ENCODE data around the gene TAS2R1. TPM values are rescaled to one million over a fixed set of nuclear protein-coding genes. Genes with fewer than 3 reads are reported as not detected.

The TAS2R1 gene
- total RNA-seq, 1 experiment from 2014 or later: not detected

DNA sequence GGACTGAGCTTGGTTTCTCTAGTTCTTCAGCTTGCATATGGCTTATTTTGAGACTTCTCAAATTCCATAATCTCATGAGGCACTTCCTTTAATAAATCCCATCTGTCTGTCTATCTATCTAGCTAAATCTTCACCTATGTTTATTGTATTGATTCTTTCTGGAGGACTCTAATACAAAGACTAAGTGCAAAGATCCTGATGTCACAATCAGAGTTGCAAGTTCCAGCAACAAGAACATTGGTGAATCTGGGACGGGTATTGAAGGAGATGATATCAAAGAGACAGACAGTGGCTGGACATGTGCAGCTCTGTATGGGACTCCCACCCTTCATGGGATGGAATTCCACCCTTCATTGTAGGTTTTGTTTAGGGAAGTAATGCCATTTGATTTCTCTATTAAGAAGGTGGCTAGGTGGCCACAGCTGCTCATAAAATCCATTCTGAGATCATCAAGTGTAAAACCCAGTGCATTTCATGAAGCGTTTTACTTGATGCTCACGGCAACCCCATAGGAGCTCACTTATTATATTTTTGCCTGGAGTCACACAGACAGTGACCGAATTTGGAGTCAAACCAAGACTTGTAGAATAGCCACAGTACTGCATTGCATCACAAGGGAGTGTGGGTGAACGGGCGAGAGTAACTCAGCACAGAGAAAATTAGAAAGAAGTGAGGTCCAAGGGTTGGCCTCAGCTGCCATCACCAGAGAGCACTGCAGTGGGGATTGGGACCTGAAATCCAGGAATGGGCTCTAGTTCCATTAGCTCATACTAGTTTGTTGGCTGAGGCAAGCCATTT lies 24.9 kb downstream of the TAS2R1 start (continued):
- TF ChIP-seq, protein P1, sequence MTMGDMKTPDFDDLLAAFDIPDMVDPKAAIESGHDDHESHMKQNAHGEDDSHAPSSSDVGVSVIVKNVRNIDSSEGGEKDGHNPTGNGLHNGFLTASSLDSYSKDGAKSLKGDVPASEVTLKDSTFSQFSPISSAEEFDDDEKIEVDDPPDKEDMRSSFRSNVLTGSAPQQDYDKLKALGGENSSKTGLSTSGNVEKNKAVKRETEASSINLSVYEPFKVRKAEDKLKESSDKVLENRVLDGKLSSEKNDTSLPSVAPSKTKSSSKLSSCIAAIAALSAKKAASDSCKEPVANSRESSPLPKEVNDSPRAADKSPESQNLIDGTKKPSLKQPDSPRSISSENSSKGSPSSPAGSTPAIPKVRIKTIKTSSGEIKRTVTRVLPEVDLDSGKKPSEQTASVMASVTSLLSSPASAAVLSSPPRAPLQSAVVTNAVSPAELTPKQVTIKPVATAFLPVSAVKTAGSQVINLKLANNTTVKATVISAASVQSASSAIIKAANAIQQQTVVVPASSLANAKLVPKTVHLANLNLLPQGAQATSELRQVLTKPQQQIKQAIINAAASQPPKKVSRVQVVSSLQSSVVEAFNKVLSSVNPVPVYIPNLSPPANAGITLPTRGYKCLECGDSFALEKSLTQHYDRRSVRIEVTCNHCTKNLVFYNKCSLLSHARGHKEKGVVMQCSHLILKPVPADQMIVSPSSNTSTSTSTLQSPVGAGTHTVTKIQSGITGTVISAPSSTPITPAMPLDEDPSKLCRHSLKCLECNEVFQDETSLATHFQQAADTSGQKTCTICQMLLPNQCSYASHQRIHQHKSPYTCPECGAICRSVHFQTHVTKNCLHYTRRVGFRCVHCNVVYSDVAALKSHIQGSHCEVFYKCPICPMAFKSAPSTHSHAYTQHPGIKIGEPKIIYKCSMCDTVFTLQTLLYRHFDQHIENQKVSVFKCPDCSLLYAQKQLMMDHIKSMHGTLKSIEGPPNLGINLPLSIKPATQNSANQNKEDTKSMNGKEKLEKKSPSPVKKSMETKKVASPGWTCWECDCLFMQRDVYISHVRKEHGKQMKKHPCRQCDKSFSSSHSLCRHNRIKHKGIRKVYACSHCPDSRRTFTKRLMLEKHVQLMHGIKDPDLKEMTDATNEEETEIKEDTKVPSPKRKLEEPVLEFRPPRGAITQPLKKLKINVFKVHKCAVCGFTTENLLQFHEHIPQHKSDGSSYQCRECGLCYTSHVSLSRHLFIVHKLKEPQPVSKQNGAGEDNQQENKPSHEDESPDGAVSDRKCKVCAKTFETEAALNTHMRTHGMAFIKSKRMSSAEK (CRISPR knock-in tag; IDR thresholded peaks at IDR 0.05; ENCODE audit: borderline replicate concordance): no peak
- TF ChIP-seq GTF2I (CRISPR knock-in tag; conservative IDR thresholded peaks at IDR 0.05) (no peak), TP53 (CRISPR knock-in tag; IDR thresholded peaks at IDR 0.05) (no peak)

DNA sequence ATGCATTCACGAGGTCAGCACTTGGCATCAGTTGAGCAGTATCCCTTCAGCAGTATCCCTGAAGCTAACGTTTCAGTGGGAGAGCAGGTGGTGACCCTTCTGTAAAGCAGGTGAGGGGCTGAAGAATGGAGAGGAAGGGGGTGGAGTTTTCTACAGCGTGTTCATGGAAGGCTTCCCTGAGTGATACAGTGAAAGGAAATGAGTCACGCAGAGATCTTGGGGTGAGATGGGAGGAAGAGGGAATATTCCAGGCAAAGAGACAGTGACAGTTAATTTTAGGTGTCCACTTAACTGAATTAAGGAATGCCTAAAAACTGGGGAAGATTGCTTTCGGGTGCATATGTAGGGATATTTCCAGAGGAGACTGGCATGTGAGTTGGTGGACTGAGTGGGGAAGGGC lies 25.7 kb downstream of the TAS2R1 start:
- no peak for DNase-seq (ENCODE audit: low spot score)
- no peaks in the 10 kb centered on the region for H3K36me3 Mint-ChIP-seq
- no peak for ATAC-seq
- H3K4me3 Mint-ChIP-seq: no peak overlapping the region
- H3K27ac Mint-ChIP-seq: no peak overlapping the region
- no peaks in the 10 kb centered on the region for H3K27me3 Mint-ChIP-seq (ENCODE audit: low read depth)
- TF ChIP-seq EMX1 (CRISPR knock-in tag; IDR thresholded peaks at IDR 0.05): no peak
- TF ChIP-seq ZNF423 (CRISPR knock-in tag; IDR thresholded peaks at IDR 0.05): no peak
- no peak for TF ChIP-seq ATF1 (CRISPR knock-in tag; IDR thresholded peaks at IDR 0.05)
- no peak for TF ChIP-seq NFATC4 (CRISPR knock-in tag; IDR thresholded peaks at IDR 0.05)
- no peak for TF ChIP-seq FOXK1 (CRISPR knock-in tag; IDR thresholded peaks at IDR 0.05)
- TF ChIP-seq, protein P2, sequence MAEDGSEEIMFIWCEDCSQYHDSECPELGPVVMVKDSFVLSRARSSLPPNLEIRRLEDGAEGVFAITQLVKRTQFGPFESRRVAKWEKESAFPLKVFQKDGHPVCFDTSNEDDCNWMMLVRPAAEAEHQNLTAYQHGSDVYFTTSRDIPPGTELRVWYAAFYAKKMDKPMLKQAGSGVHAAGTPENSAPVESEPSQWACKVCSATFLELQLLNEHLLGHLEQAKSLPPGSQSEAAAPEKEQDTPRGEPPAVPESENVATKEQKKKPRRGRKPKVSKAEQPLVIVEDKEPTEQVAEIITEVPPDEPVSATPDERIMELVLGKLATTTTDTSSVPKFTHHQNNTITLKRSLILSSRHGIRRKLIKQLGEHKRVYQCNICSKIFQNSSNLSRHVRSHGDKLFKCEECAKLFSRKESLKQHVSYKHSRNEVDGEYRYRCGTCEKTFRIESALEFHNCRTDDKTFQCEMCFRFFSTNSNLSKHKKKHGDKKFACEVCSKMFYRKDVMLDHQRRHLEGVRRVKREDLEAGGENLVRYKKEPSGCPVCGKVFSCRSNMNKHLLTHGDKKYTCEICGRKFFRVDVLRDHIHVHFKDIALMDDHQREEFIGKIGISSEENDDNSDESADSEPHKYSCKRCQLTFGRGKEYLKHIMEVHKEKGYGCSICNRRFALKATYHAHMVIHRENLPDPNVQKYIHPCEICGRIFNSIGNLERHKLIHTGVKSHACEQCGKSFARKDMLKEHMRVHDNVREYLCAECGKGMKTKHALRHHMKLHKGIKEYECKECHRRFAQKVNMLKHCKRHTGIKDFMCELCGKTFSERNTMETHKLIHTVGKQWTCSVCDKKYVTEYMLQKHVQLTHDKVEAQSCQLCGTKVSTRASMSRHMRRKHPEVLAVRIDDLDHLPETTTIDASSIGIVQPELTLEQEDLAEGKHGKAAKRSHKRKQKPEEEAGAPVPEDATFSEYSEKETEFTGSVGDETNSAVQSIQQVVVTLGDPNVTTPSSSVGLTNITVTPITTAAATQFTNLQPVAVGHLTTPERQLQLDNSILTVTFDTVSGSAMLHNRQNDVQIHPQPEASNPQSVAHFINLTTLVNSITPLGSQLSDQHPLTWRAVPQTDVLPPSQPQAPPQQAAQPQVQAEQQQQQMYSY (CRISPR knock-in tag; IDR thresholded peaks at IDR 0.05): no peak
- no peak for TF ChIP-seq ZNF121 (CRISPR knock-in tag; IDR thresholded peaks at IDR 0.05)
- no peak for TF ChIP-seq ZNF416 (CRISPR knock-in tag; IDR thresholded peaks at IDR 0.05)
- TF ChIP-seq, protein P1 (CRISPR knock-in tag; IDR thresholded peaks at IDR 0.05; ENCODE audit: borderline replicate concordance): no peak
- TF ChIP-seq SP1 (CRISPR knock-in tag; conservative IDR thresholded peaks at IDR 0.05): no peak
- no peak for TF ChIP-seq GRHL2 (CRISPR knock-in tag; IDR thresholded peaks at IDR 0.05; ENCODE audit: insufficient replicate concordance, severe bottlenecking)
- TF ChIP-seq, protein P3, sequence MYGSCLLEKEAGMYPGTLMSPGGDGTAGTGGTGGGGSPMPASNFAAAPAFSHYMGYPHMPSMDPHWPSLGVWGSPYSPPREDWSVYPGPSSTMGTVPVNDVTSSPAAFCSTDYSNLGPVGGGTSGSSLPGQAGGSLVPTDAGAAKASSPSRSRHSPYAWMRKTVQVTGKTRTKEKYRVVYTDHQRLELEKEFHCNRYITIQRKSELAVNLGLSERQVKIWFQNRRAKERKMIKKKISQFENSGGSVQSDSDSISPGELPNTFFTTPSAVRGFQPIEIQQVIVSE (CRISPR knock-in tag; IDR thresholded peaks at IDR 0.05; ENCODE audit: borderline replicate concordance): no peak
- POLR2A ChIA-PET: no interaction called here
- peaks cover 17% of the 10 kb centered on the region for H3K4me1 Mint-ChIP-seq
- CTCF ChIA-PET: no interaction called here
- H3K9me3 Mint-ChIP-seq: no peaks in the 10 kb centered on the region
